ENCODE measurements around the gene CSPG4.

- TF ChIP-seq TBP (optimal IDR thresholded peaks at IDR 0.05; ENCODE audit: low read depth, low read length) = no peak
- no peak for TF ChIP-seq MECOM (CRISPR knock-in tag; IDR thresholded peaks at IDR 0.05)
- TF ChIP-seq ZNF263 (CRISPR knock-in tag; IDR thresholded peaks at IDR 0.05; ENCODE audit: borderline replicate concordance) = no peak
- no peak for TF ChIP-seq CTCF (IDR thresholded peaks at IDR 0.05 in 2 of 3, conservative IDR thresholded peaks at IDR 0.05 in 1 of 3; ENCODE audit: insufficient read depth in 2 of 3, low read depth in 1 of 3, low read length in 3 of 3)
- no peak for TF ChIP-seq NONO (IDR thresholded peaks at IDR 0.05; ENCODE audit: low read depth in 2 of 2, low read length in 1 of 2)
These were observed 48.7 kb downstream of the CSPG4 start for GRCh38 chr15:75663931-75664421.
